KG1 (cell line): ENCODE measurements around the gene E2F1.

Experiments used
- DNase-seq: peaks from one replicate; lab custom pipeline; 2025; lab: John Stamatoyannopoulos, UW

Gene E2F1

GRCh38 chr20:33687370-33687915 lies 1.3 kb upstream of the E2F1 start:
- DNase-seq: no peak

DNA sequence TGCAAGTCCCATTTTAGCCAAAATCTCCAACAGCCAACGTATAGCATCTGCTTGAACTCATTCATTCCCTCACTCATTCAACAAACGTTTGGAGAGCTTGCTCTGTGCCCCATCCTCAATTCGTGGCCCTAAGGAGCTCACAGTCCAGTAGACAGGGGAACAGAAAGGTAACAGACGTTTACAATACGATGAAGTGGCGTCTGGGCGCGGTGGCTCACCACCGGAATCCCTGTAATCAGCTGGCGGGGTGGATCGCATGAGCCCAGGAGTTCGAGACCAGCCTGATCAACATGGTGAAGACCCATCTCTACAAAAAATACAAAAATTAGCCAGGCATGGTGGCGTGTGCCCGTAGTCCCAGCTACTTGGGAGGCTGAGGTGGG lies 790 bp upstream of the E2F1 start:
- no peak for DNase-seq

DNA sequence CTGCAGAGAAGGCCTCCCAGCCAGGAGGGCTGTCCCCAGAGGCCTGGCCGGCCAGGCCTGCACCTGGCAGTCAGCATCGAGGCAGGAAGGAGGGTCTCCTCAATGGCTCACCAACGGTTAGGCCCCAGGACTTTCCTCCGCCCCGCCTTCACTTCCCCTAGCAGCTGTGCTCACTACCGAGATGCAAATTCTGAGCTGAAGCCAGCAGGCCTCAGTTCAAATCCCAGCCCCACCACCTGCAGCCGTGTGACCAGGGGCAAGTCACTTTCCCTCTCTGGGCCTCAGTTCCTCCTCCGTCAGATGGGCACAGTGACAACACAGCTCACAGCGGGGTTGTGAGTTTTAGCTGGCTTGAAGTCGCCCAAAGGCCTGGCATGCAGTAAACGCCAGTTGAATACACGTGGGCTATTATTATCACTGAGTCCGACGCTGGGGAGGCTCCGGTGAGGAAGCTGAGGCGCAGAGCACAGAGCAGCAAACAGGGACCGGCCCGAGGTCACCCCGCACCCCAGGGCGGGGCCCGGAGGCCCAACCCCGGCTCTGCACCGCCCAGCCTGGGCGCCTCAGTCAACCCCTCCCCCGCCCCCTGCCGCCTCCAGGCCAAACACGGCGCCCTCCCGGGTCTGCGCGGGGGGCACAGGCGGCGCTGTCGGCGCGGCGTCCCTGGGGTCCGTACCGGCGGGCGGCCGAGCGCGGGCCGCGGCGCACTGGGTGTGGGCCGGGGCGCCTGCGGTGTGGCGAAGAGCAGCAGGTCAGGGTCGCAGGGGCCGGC lies 671 bp downstream of the E2F1 start:
- DNase-seq: no peak

DNA sequence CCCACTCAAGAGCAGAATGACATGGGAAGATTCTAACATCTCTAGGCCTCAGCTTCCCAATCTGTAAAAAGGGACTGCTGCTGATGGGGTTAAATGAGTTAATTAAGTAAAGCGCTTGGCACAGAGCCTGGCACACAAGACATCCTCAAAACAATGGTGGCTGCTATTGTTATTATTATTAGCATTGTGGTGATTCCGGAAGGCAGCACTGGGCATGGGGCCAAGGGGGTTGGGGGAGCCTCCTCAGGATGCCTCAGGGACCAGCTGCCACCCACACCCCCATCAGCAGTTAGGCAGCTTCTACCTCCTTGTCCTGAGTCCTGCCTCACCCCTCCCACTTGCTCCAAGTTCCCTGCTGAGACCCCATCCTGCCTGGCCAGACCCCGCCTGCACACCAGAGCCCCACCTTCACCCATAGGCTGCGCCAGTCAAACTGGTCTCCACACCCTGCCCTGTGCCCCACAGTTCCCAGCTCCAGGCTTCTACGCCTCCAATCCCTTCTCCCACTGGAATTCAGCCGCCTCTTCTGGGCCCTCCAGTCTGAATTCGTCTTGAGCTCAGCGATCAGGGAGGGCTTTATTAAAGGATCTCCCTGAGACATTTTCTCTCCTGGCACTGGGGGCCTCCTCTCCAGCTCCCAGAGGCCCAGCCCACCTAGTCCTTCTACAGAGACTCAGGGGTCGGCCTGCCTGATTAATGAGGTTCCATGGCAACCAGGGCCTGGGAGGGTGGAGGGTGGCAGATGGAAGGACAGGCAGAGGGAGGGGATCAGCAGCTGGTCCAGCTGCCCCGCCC lies 1.5 kb downstream of the E2F1 start:
- no peak for DNase-seq

DNA sequence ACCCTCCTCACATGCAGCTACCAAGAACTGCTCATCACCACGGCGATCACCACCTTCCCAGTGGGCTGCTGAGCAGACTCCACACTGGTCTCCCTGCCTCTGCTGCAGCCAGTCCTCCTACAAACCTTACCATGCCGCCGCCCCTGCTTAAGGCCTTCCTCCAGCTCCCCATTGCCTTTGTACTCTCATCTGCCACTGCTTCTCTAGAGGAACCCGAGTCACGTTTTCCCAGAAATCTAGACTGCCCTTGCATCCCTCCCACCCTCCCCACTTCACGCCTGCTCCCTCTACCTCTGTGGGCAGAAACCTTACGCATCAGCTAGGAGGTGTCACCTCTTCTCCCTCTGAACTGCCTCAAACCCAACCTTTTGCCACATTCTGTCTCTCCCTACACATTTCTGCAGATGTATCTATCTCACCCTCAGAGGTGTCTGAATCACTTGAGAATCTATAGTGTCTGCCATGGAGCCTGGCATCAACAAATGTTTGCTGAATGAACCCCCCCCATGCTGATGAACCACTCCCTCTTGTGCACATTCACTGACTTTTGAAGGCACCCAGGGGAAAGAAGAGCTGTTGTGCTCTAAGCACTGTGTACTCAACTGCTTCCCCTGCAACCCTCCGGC lies 4.3 kb downstream of the E2F1 start:
- DNase-seq: no peak

DNA sequence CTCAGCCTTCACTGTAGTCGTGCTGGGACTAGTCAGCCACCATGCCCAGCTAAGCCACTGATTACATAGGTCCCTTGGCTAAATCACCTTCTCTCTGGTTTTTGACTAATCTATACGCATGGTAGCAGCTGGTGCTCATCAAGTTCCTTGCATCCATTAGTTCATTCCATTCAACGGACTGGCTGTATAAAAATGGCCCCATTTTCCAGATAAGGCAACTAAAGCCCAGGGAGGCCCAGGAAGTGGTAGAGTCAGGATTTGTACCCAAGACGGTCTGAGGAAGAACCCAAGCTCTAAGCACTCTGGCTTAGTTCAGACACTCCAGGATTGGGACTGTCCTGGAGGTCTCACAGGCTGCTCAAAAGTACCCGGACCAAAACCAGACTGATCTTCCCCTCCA lies 4.9 kb downstream of the E2F1 start:
- no peak for DNase-seq

DNA sequence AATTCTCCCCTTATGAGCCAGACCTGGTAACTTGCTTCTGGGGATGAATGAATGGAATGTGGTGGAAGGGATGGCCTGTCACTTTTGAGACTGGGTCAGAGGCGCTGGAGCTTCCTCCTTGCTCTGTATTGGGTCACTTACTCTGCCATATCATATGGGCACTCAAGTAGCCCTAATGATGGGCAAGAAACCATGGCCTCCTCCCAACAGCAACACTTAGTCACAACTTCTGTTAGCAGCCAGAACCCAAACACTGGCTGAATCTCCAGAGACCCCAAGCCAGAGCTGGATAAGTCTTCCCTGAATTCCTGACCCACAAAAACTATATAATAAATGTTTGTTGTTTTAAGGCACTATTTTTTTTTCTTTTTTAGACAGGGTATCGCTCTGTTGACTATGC lies 5.5 kb downstream of the E2F1 start:
- DNase-seq: no peak

GRCh38 chr20:33679758-33680485 lies 6.3 kb downstream of the E2F1 start:
- no peak for DNase-seq

GRCh38 chr20:33677991-33678702 lies 8.0 kb downstream of the E2F1 start:
- DNase-seq: no peak

DNA sequence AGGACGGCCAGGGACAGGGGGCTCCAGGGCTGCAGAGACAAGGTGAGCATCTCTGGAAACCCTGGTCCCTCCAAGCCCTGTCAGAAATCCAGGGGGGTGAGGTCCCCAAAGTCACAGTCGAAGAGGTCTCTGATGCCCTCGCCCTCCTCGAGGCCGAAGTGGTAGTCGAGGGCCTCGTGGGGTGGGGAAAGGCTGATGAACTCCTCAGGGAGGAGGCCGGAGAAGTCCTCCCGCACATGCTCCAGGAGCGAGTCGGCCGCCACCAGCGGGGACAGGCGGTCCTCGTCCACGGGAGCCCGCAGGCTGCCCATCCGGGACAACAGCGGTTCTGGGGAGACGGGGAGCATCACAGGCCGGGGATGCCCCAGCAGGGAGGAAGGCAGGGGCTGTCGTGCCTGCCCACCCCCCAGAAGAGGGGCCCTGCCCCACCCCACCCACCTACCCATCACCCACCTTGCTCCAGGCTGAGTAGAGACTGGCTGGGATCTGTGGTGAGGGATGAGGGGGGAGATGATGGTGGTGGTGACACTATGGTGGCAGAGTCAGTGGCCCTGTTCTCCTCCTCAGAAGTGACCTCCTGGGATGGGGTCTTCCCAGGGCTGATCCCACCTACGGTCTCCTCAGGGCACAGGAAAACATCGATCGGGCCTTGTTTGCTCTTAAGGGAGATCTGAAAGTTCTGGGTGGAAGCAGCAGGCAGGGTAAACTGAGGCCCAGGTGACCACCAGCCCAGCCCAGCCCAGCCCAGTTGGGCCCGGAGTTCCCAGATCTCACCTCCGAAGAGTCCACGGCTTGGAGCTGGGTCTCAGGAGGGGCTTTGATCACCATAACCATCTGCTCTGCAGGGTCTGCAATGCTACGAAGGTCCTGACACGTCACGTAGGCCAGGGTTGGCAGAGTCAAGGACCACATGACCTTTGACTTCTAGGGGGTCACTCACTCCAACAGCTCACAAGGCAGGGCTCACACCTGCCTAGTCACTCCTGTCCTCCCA lies 9.2 kb downstream of the E2F1 start:
- no peak for DNase-seq

DNA sequence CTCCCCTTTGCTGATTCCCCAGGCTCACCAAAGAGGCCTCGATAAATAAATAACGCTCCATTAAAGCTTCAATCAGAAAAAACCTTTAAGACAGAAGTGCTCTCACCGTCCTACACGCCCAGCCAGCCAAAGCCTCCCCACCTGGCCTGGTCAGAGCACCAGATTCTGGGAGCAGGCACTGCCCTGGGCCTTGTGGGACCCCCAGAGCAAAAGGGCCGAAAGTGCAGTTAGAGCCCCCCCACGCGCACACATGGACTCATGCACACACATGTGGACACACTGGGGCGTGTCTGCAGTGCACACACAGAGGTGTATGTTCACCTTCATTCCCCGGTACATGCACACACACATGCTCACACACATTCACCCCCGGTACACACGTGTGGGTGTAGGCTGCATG lies 10.1 kb downstream of the E2F1 start:
- DNase-seq: no peak

GRCh38 chr20:33675136-33675959 lies 10.8 kb downstream of the E2F1 start:
- no peak for DNase-seq

- DNase-seq: no peak
These were observed 11.7 kb downstream of the E2F1 start, which contains the start of gene NECAB3 for GRCh38 chr20:33674294-33675135. Gene NECAB3 (minus strand): TSS chr20:33674428. CDS start chr20:33674352, 76 bp downstream.

DNA sequence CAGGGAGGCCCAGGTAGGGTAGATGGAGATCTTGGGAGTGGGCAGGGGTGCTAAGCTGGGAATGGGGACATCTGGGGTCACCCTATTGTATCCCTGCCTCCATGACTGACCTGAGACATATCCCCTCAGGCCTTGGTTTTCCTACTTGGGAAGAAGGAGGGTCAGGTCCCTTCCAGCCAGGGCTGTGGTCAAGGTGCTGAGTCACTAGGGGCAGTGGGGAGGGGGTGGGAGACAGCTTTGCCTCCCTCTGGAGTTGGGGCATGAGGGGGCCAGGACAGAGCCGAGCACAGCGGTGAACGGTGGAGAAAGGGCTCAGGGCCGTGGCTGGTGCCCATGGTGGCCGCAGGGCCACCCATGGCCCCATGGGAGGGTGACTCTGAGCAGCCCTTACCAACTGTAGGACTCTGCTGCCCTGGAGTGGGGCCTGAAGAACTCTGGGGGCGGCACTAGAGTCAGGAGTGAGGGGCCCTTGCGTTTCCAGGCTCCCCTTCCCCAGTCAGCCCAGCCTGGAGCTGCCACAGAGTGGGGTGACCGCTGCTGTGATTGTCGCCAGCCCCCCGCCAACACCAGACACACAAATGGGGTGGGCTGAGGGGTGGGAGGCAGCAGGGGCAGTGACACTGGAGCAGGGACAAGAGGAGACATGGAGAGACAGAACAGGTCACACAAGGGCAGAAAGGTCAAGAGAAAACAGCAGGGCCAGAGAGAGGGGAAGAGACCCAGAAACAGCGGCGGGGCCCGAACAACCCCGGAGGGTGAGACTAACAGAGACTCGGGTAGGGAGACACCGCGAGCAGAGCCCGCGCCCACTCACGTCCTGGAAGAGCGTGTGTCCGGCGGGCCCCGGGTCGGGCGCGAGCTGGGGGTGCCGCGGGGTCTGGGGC lies 12.5 kb downstream of the E2F1 start:
- DNase-seq: no peak

GRCh38 chr20:33673114-33673409 lies 13.1 kb downstream of the E2F1 start:
- DNase-seq: no peak

DNA sequence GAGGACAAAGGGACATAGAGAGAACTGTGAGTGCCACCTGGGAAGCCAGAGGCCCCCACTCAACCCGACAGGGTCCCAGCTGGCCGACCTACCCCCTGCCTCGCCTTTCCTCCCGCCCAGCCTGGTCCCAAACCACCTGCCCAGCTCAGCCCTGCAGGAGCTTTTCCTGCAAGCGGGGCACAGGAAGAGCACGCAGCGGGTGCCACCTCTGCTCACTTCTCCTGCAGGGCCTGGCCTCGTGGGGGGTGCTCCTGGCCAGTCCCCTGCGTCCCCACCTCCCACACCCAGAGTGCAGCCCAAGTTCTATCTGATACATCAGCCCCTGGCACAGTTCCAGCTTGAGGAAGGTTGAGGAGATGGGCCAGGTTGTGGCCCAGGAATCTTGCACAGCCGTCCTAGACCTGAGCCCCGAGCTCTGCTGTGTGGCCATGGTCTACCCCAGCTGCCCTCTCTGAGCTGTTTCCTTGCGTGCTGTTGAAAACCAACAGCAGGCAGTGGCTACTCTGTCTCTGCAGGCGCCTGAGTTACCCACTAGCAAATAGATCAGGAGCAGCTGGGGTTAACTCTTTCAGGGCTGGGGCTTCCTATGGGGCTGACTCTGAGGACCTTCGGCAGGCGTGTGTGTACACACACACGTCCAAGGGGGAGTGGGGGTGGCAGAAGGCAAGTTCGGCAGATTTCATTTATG lies 13.6 kb downstream of the E2F1 start:
- no peak for DNase-seq
